Epithelial cell of esophagus (primary cell): Measurements from ENCODE around the gene CCDC77.
A peak's percentile ranks its signal among the peaks of the same experiment; 100 is the strongest.
"Not testable (repeated sequence)": the region's sequence is repeated elsewhere in the genome, so short reads cannot be mapped to it uniquely, and the experiment has no call there.

ENCODE experiments used
- DNase-seq: peaks from one replicate; pipeline ENCODE4 v3.0.0; 2010; ENCODE audit warnings: low read depth
- H3K4me3 ChIP-seq: 2 replicates; pipeline ENCODE4 v1.5.1; 2011; ENCODE audit warnings: mild to moderate bottlenecking, low read length, control low read depth
- CTCF ChIP-seq: IDR thresholded peaks from 2 replicates; pipeline ENCODE4 v1.5.1; 2011; ENCODE audit warnings: low read depth, mild to moderate bottlenecking, low read length, control low read depth, inconsistent platforms; ENCODE audit not compliant: insufficient read depth; ENCODE audit errors: missing control alignments

The CCDC77 gene

GRCh38 chr12:401235-402028 lies at the start of gene CCDC77:
Gene CCDC77 (plus strand): TSS chr12:401644. CDS start chr12:409384, 7,740 bp downstream.
- peak; percentile 93 for DNase-seq
- TF ChIP-seq CTCF: peak; percentile 32
- peak within 1 kb of the TSS; percentile 94 for H3K4me3 ChIP-seq

GRCh38 chr12:356276-356988 lies 45.0 kb upstream of the CCDC77 start:
- TF ChIP-seq CTCF: no peak
- H3K4me3 ChIP-seq: no peak overlapping the region
- DNase-seq: peak; percentile 46

- TF ChIP-seq CTCF: no peak
- DNase-seq: no peak
- no peak overlapping the region for H3K4me3 ChIP-seq
These were observed 42.4 kb upstream of the CCDC77 start for GRCh38 chr12:359091-359490.

GRCh38 chr12:366820-367219 lies 34.6 kb upstream of the CCDC77 start:
- no peak overlapping the region for H3K4me3 ChIP-seq
- no peak for DNase-seq
- no peak for TF ChIP-seq CTCF

GRCh38 chr12:367972-368371 lies 33.5 kb upstream of the CCDC77 start:
- TF ChIP-seq CTCF: no peak
- DNase-seq: no peak
- no peak overlapping the region for H3K4me3 ChIP-seq

- DNase-seq, H3K4me3 ChIP-seq: not testable (repeated sequence)
These were observed 30.5 kb upstream of the CCDC77 start for GRCh38 chr12:370739-371485.

- peak overlapping the region; percentile 96 for H3K4me3 ChIP-seq
- DNase-seq: peak; percentile 72
- TF ChIP-seq CTCF: no peak
These were observed 14.8 kb upstream of the CCDC77 start for GRCh38 chr12:386651-387050.
